Neuron (in vitro differentiated cells): ENCODE measurements around the gene ZNF691.
"Not testable (repeated sequence)": the region's sequence is repeated elsewhere in the genome, so short reads cannot be mapped to it uniquely, and the experiment has no call there.

Experiments
- H2AFZ ChIP-seq: one replicate; pipeline ENCODE4 v1.6.1; 2013; ENCODE audit warnings: low read depth, mild to moderate bottlenecking, inconsistent platforms, low read length, moderate library complexity
- H3K27me3 ChIP-seq: one replicate; pipeline ENCODE4 v1.6.1; 2013; ENCODE audit warnings: low read length; ENCODE audit not compliant: insufficient read depth
- H3K36me3 ChIP-seq: one replicate; pipeline ENCODE4 v1.6.1; 2013; ENCODE audit warnings: low read length; ENCODE audit not compliant: insufficient read depth
- H3K4me1 ChIP-seq: one replicate; pipeline ENCODE4 v1.6.1; 2013; ENCODE audit warnings: low read length; ENCODE audit not compliant: insufficient read depth
- H3K4me3 ChIP-seq: 2 replicates; pipeline ENCODE4 v1.5.1; 2013; ENCODE audit warnings: mild to moderate bottlenecking, low read length, moderate library complexity
- H3K9me3 ChIP-seq: one replicate; pipeline ENCODE4 v1.6.1; 2013; ENCODE audit warnings: low read length

The ZNF691 gene

GRCh38 chr1:42880384-42880783, 34.0 kb downstream of the ZNF691 start:
- Histone ChIP-seq H3K36me3 (no peaks in the 10 kb centered on the region), H2AFZ (no peak overlapping the region), H3K27me3 (peaks cover 2% of the 10 kb centered on the region), H3K4me3 (no peak overlapping the region), H3K9me3 (no peaks in the 10 kb centered on the region), H3K4me1 (no peaks in the 10 kb centered on the region)

- H3K9me3 ChIP-seq, result no peaks in the 10 kb centered on the region
Observed at GRCh38 chr1:42886046-42886739, 39.8 kb downstream of the ZNF691 start.

GRCh38 chr1:42886800-42887199, 40.4 kb downstream of the ZNF691 start:
- Histone ChIP-seq H3K36me3 (no peaks in the 10 kb centered on the region), H3K27me3 (no peaks in the 10 kb centered on the region), H2AFZ (no peak overlapping the region), H3K4me3 (no peak overlapping the region), H3K4me1 (peaks cover 8% of the 10 kb centered on the region), H3K9me3 (no peaks in the 10 kb centered on the region)

More at GRCh38 chr1:42886046-42886739, 39.8 kb downstream of the ZNF691 start:
- Histone ChIP-seq H2AFZ (no peak overlapping the region), H3K27me3 (no peaks in the 10 kb centered on the region), H3K36me3 (no peaks in the 10 kb centered on the region), H3K4me1 (peaks cover 3% of the 10 kb centered on the region), H3K4me3 (no peak overlapping the region)

- Histone ChIP-seq H3K9me3 (no peaks in the 10 kb centered on the region), H3K36me3 (no peaks in the 10 kb centered on the region), H3K4me1 (peaks cover 12% of the 10 kb centered on the region), H2AFZ (no peak overlapping the region), H3K27me3 (no peaks in the 10 kb centered on the region), H3K4me3 (no peak overlapping the region)
Observed at GRCh38 chr1:42887366-42887765, 41.0 kb downstream of the ZNF691 start.

- Histone ChIP-seq H2AFZ (no peak overlapping the region), H3K9me3 (no peaks in the 10 kb centered on the region), H3K36me3 (no peaks in the 10 kb centered on the region), H3K27me3 (no peaks in the 10 kb centered on the region), H3K4me3 (no peak overlapping the region), H3K4me1 (peaks cover 12% of the 10 kb centered on the region)
Observed at GRCh38 chr1:42888013-42888633, 41.7 kb downstream of the ZNF691 start.

- peaks cover 12% of the 10 kb centered on the region for H3K4me1 ChIP-seq
- H3K9me3 ChIP-seq, result no peaks in the 10 kb centered on the region
- H2AFZ ChIP-seq, result no peak overlapping the region
- no peaks in the 10 kb centered on the region for H3K27me3 ChIP-seq
- no peaks in the 10 kb centered on the region for H3K36me3 ChIP-seq
- H3K4me3 ChIP-seq, result no peak overlapping the region
Observed at GRCh38 chr1:42889264-42889663, 42.9 kb downstream of the ZNF691 start.

- no peak overlapping the region for H3K4me3 ChIP-seq
- H2AFZ ChIP-seq, result no peak overlapping the region
- H3K36me3 ChIP-seq, result no peaks in the 10 kb centered on the region
- no peaks in the 10 kb centered on the region for H3K9me3 ChIP-seq
- H3K4me1 ChIP-seq, result peaks cover 12% of the 10 kb centered on the region
- H3K27me3 ChIP-seq, result no peaks in the 10 kb centered on the region
Observed at GRCh38 chr1:42891465-42892138, 45.2 kb downstream of the ZNF691 start.

GRCh38 chr1:42899960-42900359, 53.5 kb downstream of the ZNF691 start:
- H3K27me3 ChIP-seq, H3K9me3 ChIP-seq, H3K4me1 ChIP-seq, H3K4me3 ChIP-seq, H3K36me3 ChIP-seq, H2AFZ ChIP-seq: not testable (repeated sequence)
